Measurements from ENCODE around the gene GGCX. TPM values are rescaled to one million over a fixed set of nuclear protein-coding genes. Genes with fewer than 3 reads are reported as not detected.

GGCX gene
- total RNA-seq, 1 donor from 2014 or later = 25.5 TPM

- H3K4me1 ChIP-seq = peaks cover 57% of the 10 kb centered on the region
- TF ChIP-seq CTCF (IDR thresholded peaks at IDR 0.05; ENCODE audit: borderline replicate concordance) = no peak
- no peaks in the 10 kb centered on the region for H3K9me3 ChIP-seq (replicated peaks)
- no peak overlapping the region for H3K4me3 ChIP-seq
- DNase-seq = no peak
- H3K36me3 ChIP-seq = no peaks in the 10 kb centered on the region
- intact Hi-C loops (cut with micrococcal nuclease) = no loop called here
- H3K27ac ChIP-seq (replicated peaks) = peak overlapping the region; percentile 68
- H3K27me3 ChIP-seq (ENCODE audit: low read depth) = no peaks in the 10 kb centered on the region
Observed at GRCh38 chr2:85506768-85507181, 54.5 kb downstream of the GGCX start.

DNA sequence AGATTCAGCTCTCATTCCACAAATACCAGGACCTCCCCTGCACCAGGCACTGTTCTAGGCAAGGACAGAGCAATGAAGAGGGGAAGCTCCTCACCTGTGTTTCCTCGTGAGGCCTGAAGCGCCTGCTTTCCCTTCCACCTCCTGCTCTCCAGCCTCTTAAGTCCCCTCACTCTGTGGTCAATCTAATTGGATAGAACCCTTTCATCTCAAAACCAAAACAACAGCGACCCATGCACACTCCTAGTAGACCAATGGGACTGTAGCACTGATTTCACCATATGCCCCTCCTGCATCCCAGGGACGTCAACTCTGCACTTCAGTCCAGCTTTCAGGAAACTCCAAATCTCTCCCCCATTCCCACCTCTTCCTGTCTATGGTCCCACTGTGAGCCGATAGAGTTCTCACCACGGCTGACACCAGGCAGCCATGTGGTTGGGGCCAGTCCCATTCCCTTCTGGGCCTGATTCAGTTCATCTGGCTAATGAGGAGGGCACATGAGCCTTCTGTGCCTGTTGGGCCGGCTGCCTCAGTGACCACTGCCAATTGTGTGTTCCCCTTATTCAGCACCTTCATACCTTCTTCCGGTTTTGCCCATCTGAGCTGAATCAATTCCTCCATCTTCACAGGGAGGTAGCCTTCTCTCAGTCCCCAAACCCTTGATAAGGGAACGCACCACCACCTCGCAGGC, 55.6 kb downstream of the GGCX start:
- H3K27me3 ChIP-seq (ENCODE audit: low read depth) = no peaks in the 10 kb centered on the region
- no peak for TF ChIP-seq CTCF (IDR thresholded peaks at IDR 0.05; ENCODE audit: borderline replicate concordance)
- H3K9me3 ChIP-seq (replicated peaks) = no peaks in the 10 kb centered on the region
- no peak for DNase-seq
- H3K4me1 ChIP-seq = peaks cover 57% of the 10 kb centered on the region
- peak overlapping the region; percentile 68 for H3K27ac ChIP-seq (replicated peaks)
- H3K4me3 ChIP-seq = no peak overlapping the region
- no peaks in the 10 kb centered on the region for H3K36me3 ChIP-seq
- intact Hi-C loops (cut with micrococcal nuclease) = loop anchor here (2.0 kb wide), 1 partner anchor 31 kb away; no protein-coding TSS in a partner anchor

DNA sequence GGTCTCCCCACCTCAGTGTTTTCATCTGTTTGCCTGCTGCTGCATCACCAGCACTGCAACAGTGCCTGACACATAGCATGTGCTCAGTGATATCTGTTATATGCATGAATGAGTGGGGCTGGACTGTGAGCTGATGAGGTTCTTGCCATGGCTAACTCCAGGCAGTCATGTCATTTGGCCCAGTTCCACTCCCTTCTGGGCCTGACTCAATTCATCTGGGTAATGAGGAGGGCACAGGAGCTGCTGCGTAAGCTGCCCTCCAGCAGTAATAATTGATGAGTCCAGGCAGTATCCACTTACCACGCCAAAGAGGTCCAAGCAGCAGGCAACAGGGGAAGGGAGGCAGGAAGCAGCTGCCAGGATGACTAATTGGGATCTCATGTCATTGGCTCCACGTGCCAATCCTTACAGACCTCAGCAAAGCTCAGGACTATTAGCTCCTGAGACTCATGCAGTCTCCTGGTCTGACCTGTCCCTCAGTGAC, 56.5 kb downstream of the GGCX start:
- no peaks in the 10 kb centered on the region for H3K27me3 ChIP-seq (ENCODE audit: low read depth)
- TF ChIP-seq CTCF (IDR thresholded peaks at IDR 0.05; ENCODE audit: borderline replicate concordance) = no peak
- intact Hi-C loops (cut with micrococcal nuclease) = loop anchor here (2.0 kb wide), 1 partner anchor 30 kb away; no protein-coding TSS in a partner anchor
- H3K9me3 ChIP-seq (replicated peaks) = no peaks in the 10 kb centered on the region
- no peak overlapping the region for H3K4me3 ChIP-seq
- DNase-seq = peak; percentile 33
- peak overlapping the region; percentile 68 for H3K27ac ChIP-seq (replicated peaks)
- peaks cover 62% of the 10 kb centered on the region for H3K4me1 ChIP-seq
- H3K36me3 ChIP-seq = no peaks in the 10 kb centered on the region

- Histone ChIP-seq H3K27me3 (ENCODE audit: low read depth) (no peaks in the 10 kb centered on the region), H3K4me1 (peaks cover 69% of the 10 kb centered on the region), H3K36me3 (no peaks in the 10 kb centered on the region), H3K27ac (replicated peaks) (peak overlapping the region; percentile 68), H3K4me3 (no peak overlapping the region), H3K9me3 (replicated peaks) (no peaks in the 10 kb centered on the region)
- DNase-seq = no peak
- TF ChIP-seq CTCF (IDR thresholded peaks at IDR 0.05; ENCODE audit: borderline replicate concordance) = no peak
- intact Hi-C loops (cut with micrococcal nuclease) = loop anchor here (2.0 kb wide), 1 partner anchor 29 kb away; no protein-coding TSS in a partner anchor
Observed at GRCh38 chr2:85503851-85504777, 57.2 kb downstream of the GGCX start.

DNA sequence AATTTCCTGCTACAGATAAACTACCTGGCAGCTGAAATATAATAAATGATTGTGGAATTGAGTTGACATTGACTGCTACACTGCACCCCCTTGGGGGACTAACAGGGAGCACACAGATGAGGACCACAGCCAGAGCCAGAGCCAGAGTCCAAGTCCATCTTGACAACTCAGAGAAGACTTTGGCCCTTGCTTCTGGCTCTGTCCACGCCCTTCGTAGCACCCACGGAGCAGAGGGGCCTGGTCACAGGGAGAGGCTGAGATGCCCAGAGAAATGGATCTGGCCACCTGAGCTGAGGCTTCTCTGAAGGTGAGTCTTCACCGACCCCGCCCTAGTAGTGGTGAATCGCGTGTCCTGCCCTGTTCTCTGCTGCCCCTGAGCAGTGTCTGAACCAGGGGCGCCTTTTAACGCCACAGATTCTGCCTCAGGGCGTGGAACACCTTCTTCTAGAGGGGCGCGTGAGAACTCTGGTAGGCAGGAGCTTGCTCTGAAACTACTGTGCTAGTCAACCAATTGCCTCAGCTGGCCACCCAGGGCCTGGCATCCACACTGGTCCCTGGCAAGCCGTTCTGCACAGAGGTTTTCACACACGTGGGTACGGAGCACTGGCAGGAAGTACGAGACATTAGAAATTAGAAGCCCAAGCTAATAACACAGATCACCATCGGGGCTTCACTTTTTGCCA, 58.0 kb downstream of the GGCX start:
- H3K36me3 ChIP-seq = no peaks in the 10 kb centered on the region
- DNase-seq = no peak
- intact Hi-C loops (cut with micrococcal nuclease) = no loop called here
- no peaks in the 10 kb centered on the region for H3K9me3 ChIP-seq (replicated peaks)
- no peaks in the 10 kb centered on the region for H3K27me3 ChIP-seq (ENCODE audit: low read depth)
- no peak for TF ChIP-seq CTCF (IDR thresholded peaks at IDR 0.05; ENCODE audit: borderline replicate concordance)
- peak overlapping the region; percentile 77 for H3K27ac ChIP-seq (replicated peaks)
- no peak overlapping the region for H3K4me3 ChIP-seq
- H3K4me1 ChIP-seq = peaks cover 77% of the 10 kb centered on the region

Data from left ventricle myocardium inferior (tissue), 1 donor.